Fibroblast of the aortic adventitia (primary cell): ENCODE data around the gene IL33. TPM values are rescaled to one million over a fixed set of nuclear protein-coding genes. Genes with fewer than 3 reads are reported as not detected.

Experiments
- DNase-seq: peaks from one replicate; pipeline ENCODE4 v3.0.0-alpha.2; 2010; ENCODE audit warnings: low read depth
- H3K4me3 ChIP-seq: 2 replicates; pipeline ENCODE4 v1.5.1; 2011; ENCODE audit warnings: low read depth, mild to moderate bottlenecking, control low read depth, low read length, moderate library complexity
- CTCF ChIP-seq: IDR thresholded peaks from 2 replicates; pipeline ENCODE4 v1.5.1; 2011; ENCODE audit warnings: mild to moderate bottlenecking, low read length, control low read depth, inconsistent platforms; ENCODE audit not compliant: insufficient read depth
- total RNA-seq: library from RNA; depleted of rRNA; stranded (reverse); fragments of >200 nt; gene quantifications from 2 replicates; pipeline ENCODE4 v1.2.3, GENCODE V29; 2012; ENCODE audit warnings: low replicate concordance

Gene IL33
- total RNA-seq, 1 donor, result 215 TPM

- no peak for DNase-seq
- TF ChIP-seq CTCF, result no peak
- H3K4me3 ChIP-seq, result no peak overlapping the region
Measured at GRCh38 chr9:6186691-6187090, 28.9 kb upstream of the IL33 start.

GRCh38 chr9:6187272-6187671 lies 28.3 kb upstream of the IL33 start:
- no peak for TF ChIP-seq CTCF
- DNase-seq, result no peak
- no peak overlapping the region for H3K4me3 ChIP-seq

GRCh38 chr9:6188466-6188865 lies 27.1 kb upstream of the IL33 start:
- no peak for DNase-seq
- H3K4me3 ChIP-seq, result no peak overlapping the region
- no peak for TF ChIP-seq CTCF

- H3K4me3 ChIP-seq, result no peak overlapping the region
- DNase-seq, result no peak
- TF ChIP-seq CTCF, result no peak
Measured at GRCh38 chr9:6188906-6189305, 26.7 kb upstream of the IL33 start.

- H3K4me3 ChIP-seq, result no peak overlapping the region
- DNase-seq, result no peak
- TF ChIP-seq CTCF, result peak; percentile 11
Measured at GRCh38 chr9:6194934-6195333, 20.7 kb upstream of the IL33 start.

- DNase-seq, result no peak
- no peak overlapping the region for H3K4me3 ChIP-seq
- no peak for TF ChIP-seq CTCF
Measured at GRCh38 chr9:6195714-6196360, 19.8 kb upstream of the IL33 start.

- peak; percentile 64 for DNase-seq
- TF ChIP-seq CTCF, result peak; percentile 62
- no peak overlapping the region for H3K4me3 ChIP-seq
Measured at GRCh38 chr9:6197330-6197729, 18.3 kb upstream of the IL33 start.
